ENCODE results near the gene AGAP1.

The AGAP1 gene

GRCh38 chr2:235612181-235612950 lies 118.5 kb downstream of the AGAP1 start:
- DNase-seq, result no peak

GRCh38 chr2:235613649-235614048 lies 119.8 kb downstream of the AGAP1 start:
- no peak for DNase-seq

GRCh38 chr2:235614176-235614860 lies 120.5 kb downstream of the AGAP1 start:
- no peak for DNase-seq

GRCh38 chr2:235614900-235615712 lies 121.3 kb downstream of the AGAP1 start:
- DNase-seq, result no peak

- DNase-seq, result no peak
Measured at GRCh38 chr2:235616885-235617284, 123.0 kb downstream of the AGAP1 start.

- DNase-seq, result no peak
Measured at GRCh38 chr2:235618039-235618438, 124.2 kb downstream of the AGAP1 start.

GRCh38 chr2:235619544-235619943 lies 125.7 kb downstream of the AGAP1 start:
- DNase-seq, result no peak

GRCh38 chr2:235621736-235622135 lies 127.9 kb downstream of the AGAP1 start:
- no peak for DNase-seq

- no peak for DNase-seq
Measured at GRCh38 chr2:235623111-235623510, 129.3 kb downstream of the AGAP1 start.

GRCh38 chr2:235623752-235624151 lies 129.9 kb downstream of the AGAP1 start:
- no peak for DNase-seq

- DNase-seq, result no peak
Measured at GRCh38 chr2:235626658-235627057, 132.8 kb downstream of the AGAP1 start.

- DNase-seq, result no peak
Measured at GRCh38 chr2:235627682-235628081, 133.8 kb downstream of the AGAP1 start.

GRCh38 chr2:235630718-235631296 lies 137.0 kb downstream of the AGAP1 start:
- DNase-seq, result no peak

- DNase-seq, result no peak
Measured at GRCh38 chr2:235634435-235635158, 140.8 kb downstream of the AGAP1 start.

GRCh38 chr2:235636546-235636945 lies 142.7 kb downstream of the AGAP1 start:
- no peak for DNase-seq

- DNase-seq, result no peak
Measured at GRCh38 chr2:235637896-235638295, 144.1 kb downstream of the AGAP1 start.

GRCh38 chr2:235638541-235639427 lies 144.9 kb downstream of the AGAP1 start:
- DNase-seq, result no peak

GRCh38 chr2:235639428-235639773 lies 145.6 kb downstream of the AGAP1 start:
- DNase-seq, result no peak

GRCh38 chr2:235639885-235640284 lies 146.0 kb downstream of the AGAP1 start:
- no peak for DNase-seq

- DNase-seq, result no peak
Measured at GRCh38 chr2:235640377-235640776, 146.5 kb downstream of the AGAP1 start.

- no peak for DNase-seq
Measured at GRCh38 chr2:235640926-235641723, 147.3 kb downstream of the AGAP1 start.

All from activated CD4-positive, alpha-beta T cell treated with anti-CD3 and anti-CD28 coated beads, Interleukin-2, amount 50 U/mL, for 1 hour (primary cell).